Esophagus muscularis mucosa (tissue), 4 donors: ENCODE measurements around the gene FCHO2. TPM values are rescaled to one million over a fixed set of nuclear protein-coding genes. Genes with fewer than 3 reads are reported as not detected.
A peak's percentile ranks its signal among the peaks of the same experiment; 100 is the strongest.
"Not testable (repeated sequence)": the region's sequence is repeated elsewhere in the genome, so short reads cannot be mapped to it uniquely, and the experiment has no call there.

ENCODE experiments used
- DNase-seq: peaks from one replicate; pipeline ENCODE4 v3.0.0-alpha.2; 2017; ENCODE audit errors: extremely low spot score
- H3K27ac ChIP-seq, 4 donors: fragments of 200-600 bp; sonication (generic); replicated peaks in 1 of 4; 1 replicate in 3 of 4; 2 replicates in 1 of 4; pipeline ENCODE4 v1.5.1; 2016 to 2019; ENCODE audit warnings: mild to moderate bottlenecking in 1 of 4
- H3K27me3 ChIP-seq, 4 donors: fragments of 200-600 bp; sonication (generic); one replicate each; pipeline versions ENCODE4 v1.5.1 to v1.6.0; 2016 to 2019
- H3K36me3 ChIP-seq, 4 donors: fragments of 200-600 bp; sonication (generic); one replicate each; pipeline ENCODE4 v1.5.1; 2016 to 2019
- H3K4me1 ChIP-seq, 4 donors: fragments of 200-600 bp; sonication (generic); one replicate each; pipeline ENCODE4 v1.5.1; 2016 to 2019
- H3K4me3 ChIP-seq, 4 donors: fragments of 200-600 bp; sonication (generic); 1 replicate in 2 of 4; 2 replicates in 2 of 4; pipeline ENCODE4 v1.5.1; 2016 to 2019; ENCODE audit warnings: mild to moderate bottlenecking in 4 of 4, moderate library complexity in 1 of 4
- H3K9me3 ChIP-seq, 4 donors: fragments of 200-600 bp; sonication (generic); 1 replicate in 3 of 4; 2 replicates in 1 of 4; pipeline ENCODE4 v1.5.1; 2016 to 2019
- EP300 ChIP-seq: sonication (generic); formaldehyde crosslinking; IDR thresholded peaks from one replicate; pipeline ENCODE4 v1.6.1; 2017; ENCODE audit warnings: antibody characterized with exemption
- POLR2A ChIP-seq: fragments of 450-650 bp; IDR thresholded peaks from one replicate; pipeline ENCODE4 v1.6.1; 2017; ENCODE audit warnings: antibody characterized with exemption, moderate library complexity, mild to moderate bottlenecking, low read depth
- POLR2AphosphoS5 ChIP-seq, 2 donors: sonication (generic); formaldehyde crosslinking; IDR thresholded peaks; one replicate each; pipeline ENCODE4 v1.6.1; 2017; ENCODE audit warnings: antibody characterized with exemption in 2 of 2
- WGBS: methylation state at CpG from one replicate; pipeline ENCODE4 v1.1.5; 2018; 5-methylcytosine and 5-hydroxymethylcytosine counted together
- intact Hi-C: fragments of 100-400 bp; cut with DNase I; formaldehyde crosslinking; loops from one replicate; pipeline ENCODE4 v1.15.1; 2023
- total RNA-seq, 4 donors: library from RNA; depleted of rRNA; stranded (reverse); fragments of >200 nt; gene quantifications; one replicate each; pipeline versions ENCODE4 v1.1.0 to v1.2.1, GENCODE V29; 2016
- TF ChIP-seq, protein P1 (sequence below), 3 experiments: fragments of 200-600 bp in 2 of 3; fragments of 450-650 bp in 1 of 3; sonication (generic) in 2 of 3; IDR thresholded peaks; one replicate each; pipeline ENCODE4 v1.5.1; 2017 to 2019; ENCODE audit warnings: antibody characterized with exemption in 3 of 3, mild to moderate bottlenecking in 2 of 3, moderate library complexity in 1 of 3

The FCHO2 gene
- total RNA-seq, 4 donors from 2014 or later = 19.7 to 26.6 (median 23.1) TPM

DNA sequence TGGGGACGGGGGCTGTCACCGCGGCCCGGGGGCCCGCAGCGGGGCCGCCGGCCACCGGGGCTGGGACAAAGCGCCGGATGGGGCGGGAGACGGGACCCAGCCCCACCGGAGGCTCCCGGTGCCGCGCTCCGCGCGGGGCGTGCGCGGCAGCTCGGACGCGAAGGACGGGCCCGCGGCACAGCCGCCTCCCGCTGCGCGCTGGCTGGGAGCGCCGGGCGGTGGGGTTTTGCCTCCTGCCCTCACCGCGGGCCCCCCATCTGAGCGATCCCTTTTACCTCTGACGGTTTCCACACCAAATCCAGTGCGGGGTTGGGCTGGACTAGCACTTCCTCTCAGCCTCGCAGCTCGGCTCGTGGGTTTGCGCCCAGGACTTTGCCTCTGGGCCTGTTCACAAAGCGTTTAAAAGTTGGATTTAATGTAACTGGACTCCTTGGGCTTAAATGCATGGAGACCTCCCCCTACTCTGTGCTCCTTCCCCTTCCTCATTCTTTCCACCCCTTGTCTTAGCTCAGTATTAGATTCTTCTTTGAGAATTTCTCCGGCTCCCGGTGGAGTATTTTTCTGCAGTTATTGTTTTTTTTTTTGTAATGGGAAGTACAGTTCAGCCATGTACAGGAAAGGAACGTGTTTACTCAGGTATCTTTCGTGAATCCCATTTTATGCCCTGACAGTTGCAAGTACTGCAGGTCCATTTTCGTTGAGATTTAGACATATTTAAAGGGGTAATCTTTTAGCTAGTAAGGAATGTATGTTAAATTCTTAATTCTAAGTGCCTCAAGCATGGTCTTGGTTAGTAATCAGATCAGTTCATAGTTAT is 691 bp downstream of the FCHO2 start:
- H3K4me3 ChIP-seq = peak overlapping the region; percentile 80 to 98 (median 92)
- DNase-seq = no peak
- no peaks in the 10 kb centered on the region for H3K9me3 ChIP-seq
- TF ChIP-seq POLR2A (no peak), EP300 (no peak), POLR2AphosphoS5 (IDR thresholded peaks at IDR 0.05) (peak in 1 of 2 donors; percentile 31)
- TF ChIP-seq, protein P1, sequence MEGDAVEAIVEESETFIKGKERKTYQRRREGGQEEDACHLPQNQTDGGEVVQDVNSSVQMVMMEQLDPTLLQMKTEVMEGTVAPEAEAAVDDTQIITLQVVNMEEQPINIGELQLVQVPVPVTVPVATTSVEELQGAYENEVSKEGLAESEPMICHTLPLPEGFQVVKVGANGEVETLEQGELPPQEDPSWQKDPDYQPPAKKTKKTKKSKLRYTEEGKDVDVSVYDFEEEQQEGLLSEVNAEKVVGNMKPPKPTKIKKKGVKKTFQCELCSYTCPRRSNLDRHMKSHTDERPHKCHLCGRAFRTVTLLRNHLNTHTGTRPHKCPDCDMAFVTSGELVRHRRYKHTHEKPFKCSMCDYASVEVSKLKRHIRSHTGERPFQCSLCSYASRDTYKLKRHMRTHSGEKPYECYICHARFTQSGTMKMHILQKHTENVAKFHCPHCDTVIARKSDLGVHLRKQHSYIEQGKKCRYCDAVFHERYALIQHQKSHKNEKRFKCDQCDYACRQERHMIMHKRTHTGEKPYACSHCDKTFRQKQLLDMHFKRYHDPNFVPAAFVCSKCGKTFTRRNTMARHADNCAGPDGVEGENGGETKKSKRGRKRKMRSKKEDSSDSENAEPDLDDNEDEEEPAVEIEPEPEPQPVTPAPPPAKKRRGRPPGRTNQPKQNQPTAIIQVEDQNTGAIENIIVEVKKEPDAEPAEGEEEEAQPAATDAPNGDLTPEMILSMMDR (IDR thresholded peaks at IDR 0.05) = no peak
- peak overlapping the region; percentile 94 to 99 (median 98) for H3K27ac ChIP-seq
- intact Hi-C loops = no loop called here
- H3K36me3 ChIP-seq = peaks cover 0 to 4% (median 0%) of the 10 kb centered on the region in 4 donors
- H3K27me3 ChIP-seq = no peaks in the 10 kb centered on the region
- under 1% methylated on average over 11 of the region's 51 CpGs for WGBS
- peaks cover 30 to 49% (median 41%) of the 10 kb centered on the region in 4 donors for H3K4me1 ChIP-seq

DNA sequence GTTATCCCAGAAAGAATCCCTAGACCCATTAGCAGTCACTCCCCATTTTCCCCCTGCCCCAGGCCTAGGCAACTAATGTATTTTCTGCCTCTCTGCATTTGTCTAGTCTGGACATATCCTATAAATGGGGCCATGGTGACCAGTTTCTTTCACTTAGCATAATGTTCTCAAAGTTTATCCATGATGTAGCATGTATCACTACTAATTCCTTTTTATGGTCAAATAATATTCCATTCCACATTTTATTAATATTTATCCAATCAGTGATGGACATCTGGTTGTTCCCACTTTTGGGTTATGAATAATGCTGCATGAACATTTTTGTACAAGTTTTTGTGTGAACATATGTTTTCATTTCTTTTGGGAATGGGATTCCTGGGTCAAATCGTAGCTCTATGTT is 1.5 kb downstream of the FCHO2 start:
- intact Hi-C loops = no loop called here
- Histone ChIP-seq H3K4me1 (peaks cover 30 to 49% (median 41%) of the 10 kb centered on the region in 4 donors), H3K27me3 (no peaks in the 10 kb centered on the region), H3K27ac (peak overlapping the region; percentile 94 to 99 (median 98)), H3K9me3 (no peaks in the 10 kb centered on the region), H3K36me3 (peaks cover 0 to 4% (median 0%) of the 10 kb centered on the region in 4 donors), H3K4me3 (peak overlapping the region; percentile 80 to 98 (median 92))
- 81% methylated on average over 1 of the region's 1 CpG for WGBS
- TF ChIP-seq POLR2A (no peak), POLR2AphosphoS5 (IDR thresholded peaks at IDR 0.05) (no peak), EP300 (no peak)
- TF ChIP-seq, protein P1 (IDR thresholded peaks at IDR 0.05) = no peak
- no peak for DNase-seq

DNA sequence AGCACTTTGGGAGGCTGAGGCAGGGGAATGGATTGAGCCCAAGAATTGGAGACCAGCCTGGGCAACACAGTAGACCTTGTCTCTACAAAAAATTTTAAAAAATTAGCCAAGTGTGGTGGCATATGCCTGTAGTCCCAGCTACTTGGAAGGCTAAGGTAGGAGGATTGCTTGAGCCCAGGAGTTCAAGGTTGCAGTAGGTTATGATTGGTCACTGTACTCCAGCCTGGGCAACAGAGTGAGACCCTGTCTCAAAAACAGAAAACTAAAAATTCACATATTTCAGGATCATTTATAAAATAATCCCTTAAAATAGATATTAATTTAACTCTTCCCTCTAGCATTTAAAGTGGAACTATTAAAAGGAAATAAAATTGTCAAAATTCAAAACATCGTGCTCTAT is 3.4 kb downstream of the FCHO2 start:
- H3K36me3 ChIP-seq = peaks cover 0 to 4% (median 0%) of the 10 kb centered on the region in 4 donors
- 97% methylated on average over 1 of the region's 1 CpG for WGBS
- H3K27ac ChIP-seq = no peak overlapping the region
- H3K4me1 ChIP-seq = peaks cover 30 to 45% (median 38%) of the 10 kb centered on the region in 4 donors
- TF ChIP-seq POLR2A (no peak), EP300 (no peak), POLR2AphosphoS5 (IDR thresholded peaks at IDR 0.05) (no peak)
- TF ChIP-seq, protein P1 (IDR thresholded peaks at IDR 0.05) = no peak
- no peaks in the 10 kb centered on the region for H3K9me3 ChIP-seq
- no peak for DNase-seq
- intact Hi-C loops = no loop called here
- no peaks in the 10 kb centered on the region for H3K27me3 ChIP-seq
- no peak overlapping the region for H3K4me3 ChIP-seq

DNA sequence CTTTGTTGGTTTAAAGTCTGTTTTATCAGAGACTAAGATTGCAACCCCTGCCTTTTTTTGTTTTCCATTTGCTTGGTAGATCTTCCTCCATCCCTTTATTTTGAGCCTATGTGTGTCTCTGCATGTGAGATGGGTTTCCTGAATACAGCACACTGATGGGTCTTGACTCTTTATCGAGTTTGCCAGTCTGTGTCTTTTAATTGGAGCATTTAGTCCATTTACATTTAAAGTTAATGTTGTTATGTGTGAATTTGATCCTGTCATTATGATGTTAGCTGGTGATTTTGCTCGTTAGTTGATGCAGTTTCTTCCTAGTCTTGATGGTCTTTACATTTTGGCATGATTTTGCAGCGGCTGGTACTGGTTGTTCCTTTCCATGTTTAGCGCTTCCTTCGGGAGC is 18.6 kb downstream of the FCHO2 start:
- H3K4me1 ChIP-seq, intact Hi-C loops, DNase-seq, H3K27ac ChIP-seq, H3K9me3 ChIP-seq, H3K27me3 ChIP-seq, H3K4me3 ChIP-seq: not testable (repeated sequence)
- 91% methylated on average over 4 of the region's 5 CpGs for WGBS
- peaks cover 3 to 15% (median 7%) of the 10 kb centered on the region in 4 donors for H3K36me3 ChIP-seq

DNA sequence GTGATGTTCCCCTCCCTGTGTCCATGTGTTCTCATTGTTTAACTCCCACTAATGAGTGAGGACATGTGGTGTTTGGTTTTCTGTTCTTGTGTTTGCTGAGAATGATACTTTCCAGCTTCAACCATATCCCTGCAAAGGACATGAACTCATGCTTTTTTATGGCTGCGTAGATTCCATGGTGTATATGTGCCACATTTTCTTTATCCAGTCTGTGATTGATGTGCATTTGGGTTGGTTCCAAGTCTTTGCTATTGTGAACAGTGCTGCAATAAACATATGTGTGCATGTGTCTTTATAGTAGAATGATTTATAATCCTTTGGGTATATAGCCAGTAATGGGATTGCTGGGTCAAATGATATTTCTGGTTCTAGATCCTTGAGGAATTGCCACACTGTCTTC is 21.0 kb downstream of the FCHO2 start:
- H3K36me3 ChIP-seq, DNase-seq, H3K9me3 ChIP-seq, intact Hi-C loops, H3K27ac ChIP-seq, H3K4me3 ChIP-seq, H3K4me1 ChIP-seq, H3K27me3 ChIP-seq: not testable (repeated sequence)
- WGBS = 86% methylated on average over 1 of the region's 1 CpG

DNA sequence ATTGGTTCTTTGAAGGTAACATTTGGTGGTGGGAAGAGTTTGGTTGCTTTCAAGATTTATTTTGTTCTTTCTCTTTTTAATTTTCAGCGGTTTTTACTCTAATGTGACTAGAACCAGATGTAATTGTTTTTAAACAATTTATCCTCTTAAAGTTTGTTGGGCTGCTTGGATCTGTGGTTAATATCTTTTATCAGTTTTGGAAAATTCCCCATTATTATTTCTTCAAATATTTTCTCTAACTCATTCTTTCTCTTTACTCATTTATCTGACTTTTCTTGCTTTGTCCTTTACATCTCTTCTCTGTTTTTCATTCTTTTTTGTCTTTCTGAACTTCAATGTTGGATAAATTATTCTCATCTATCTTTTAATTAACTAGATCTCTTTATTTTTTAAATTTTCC is 29.9 kb downstream of the FCHO2 start:
- intact Hi-C loops = no loop called here
- H3K9me3 ChIP-seq = no peaks in the 10 kb centered on the region
- H3K27ac ChIP-seq = no peak overlapping the region
- TF ChIP-seq EP300 (no peak), POLR2A (no peak), POLR2AphosphoS5 (IDR thresholded peaks at IDR 0.05) (no peak)
- TF ChIP-seq, protein P1 (IDR thresholded peaks at IDR 0.05) = no peak
- H3K4me1 ChIP-seq = no peaks in the 10 kb centered on the region
- H3K4me3 ChIP-seq = no peak overlapping the region
- DNase-seq = no peak
- WGBS = 96% methylated on average over 1 of the region's 1 CpG
- no peaks in the 10 kb centered on the region for H3K27me3 ChIP-seq
- H3K36me3 ChIP-seq = peaks cover 0 to 18% (median 10%) of the 10 kb centered on the region in 4 donors
